Ureter (tissue), 1 donor: ENCODE results near the gene MYCBPAP. TPM values are rescaled to one million over a fixed set of nuclear protein-coding genes. Genes with fewer than 3 reads are reported as not detected.
"Not testable (repeated sequence)": the region's sequence is repeated elsewhere in the genome, so short reads cannot be mapped to it uniquely, and the experiment has no call there.

Source experiments
- DNase-seq: peaks from one replicate; pipeline ENCODE4 v3.0.0-alpha.2; 2020; ENCODE audit warnings: low spot score
- total RNA-seq: library from RNA; stranded (reverse); gene quantifications from one replicate; pipeline ENCODE4 v1.2.4, GENCODE V29; 2023
- donor health status: DM: yes; HTN: yes; CAD: no.

MYCBPAP gene
- total RNA-seq, 1 donor from 2014 or later: 1.1 TPM

DNA sequence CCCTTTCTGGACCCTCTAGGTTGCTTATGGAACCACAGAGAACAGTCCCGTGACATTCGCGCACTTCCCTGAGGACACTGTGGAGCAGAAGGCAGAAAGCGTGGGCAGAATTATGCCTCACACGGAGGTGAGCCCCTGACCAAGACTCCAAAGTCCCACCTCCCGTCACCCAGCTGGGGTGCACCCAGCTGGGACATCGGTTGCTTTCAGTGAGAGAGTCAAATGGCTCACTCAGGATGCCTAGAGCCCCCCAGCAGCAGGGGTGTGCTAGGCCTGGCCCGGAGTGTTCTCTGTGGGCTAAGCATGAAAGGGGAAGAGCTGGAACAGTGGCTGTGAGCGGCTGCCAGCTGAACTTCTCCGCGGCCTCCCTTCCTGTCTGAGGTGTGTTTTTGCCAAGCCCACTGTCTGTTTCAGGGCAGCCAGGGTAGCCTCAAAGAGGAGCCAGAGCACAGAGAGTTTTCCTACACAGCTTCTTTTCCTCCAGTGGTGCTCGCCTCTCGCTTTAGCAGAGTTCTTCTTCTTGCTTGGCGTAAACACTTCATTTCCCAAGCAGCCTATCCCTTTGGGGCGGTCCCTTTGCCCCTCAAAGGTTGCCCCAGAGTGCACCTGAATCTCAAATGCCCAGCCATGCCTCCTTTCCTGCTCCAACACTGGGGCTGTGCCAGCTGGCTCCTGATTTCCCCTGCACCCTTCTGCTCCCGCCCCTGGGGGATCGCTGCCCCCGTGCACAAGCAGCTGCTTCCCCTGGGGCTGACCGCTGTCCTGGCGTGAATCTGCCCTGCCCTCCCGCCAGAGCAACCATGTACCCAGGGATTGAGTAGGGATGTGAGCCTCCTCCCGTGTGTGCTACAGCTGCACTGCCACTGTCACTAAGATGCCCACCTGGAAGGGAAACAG is 37.0 kb upstream of the MYCBPAP start:
- no peak for DNase-seq

DNA sequence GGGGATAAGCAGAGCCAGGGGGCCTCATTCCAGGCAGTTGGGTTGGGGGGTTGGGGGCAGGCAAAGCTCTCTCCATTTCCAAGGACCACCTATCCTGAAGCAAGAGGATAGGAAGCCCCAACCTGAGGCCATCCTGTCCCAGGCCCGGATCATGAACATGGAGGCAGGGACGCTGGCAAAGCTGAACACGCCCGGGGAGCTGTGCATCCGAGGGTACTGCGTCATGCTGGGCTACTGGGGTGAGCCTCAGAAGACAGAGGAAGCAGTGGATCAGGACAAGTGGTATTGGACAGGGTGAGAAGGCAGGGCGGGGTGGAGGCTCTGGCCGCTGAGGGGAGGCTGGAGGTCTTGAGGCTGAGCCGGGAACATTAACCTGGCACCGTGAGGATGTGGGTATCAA is 36.0 kb upstream of the MYCBPAP start:
- DNase-seq: no peak

DNA sequence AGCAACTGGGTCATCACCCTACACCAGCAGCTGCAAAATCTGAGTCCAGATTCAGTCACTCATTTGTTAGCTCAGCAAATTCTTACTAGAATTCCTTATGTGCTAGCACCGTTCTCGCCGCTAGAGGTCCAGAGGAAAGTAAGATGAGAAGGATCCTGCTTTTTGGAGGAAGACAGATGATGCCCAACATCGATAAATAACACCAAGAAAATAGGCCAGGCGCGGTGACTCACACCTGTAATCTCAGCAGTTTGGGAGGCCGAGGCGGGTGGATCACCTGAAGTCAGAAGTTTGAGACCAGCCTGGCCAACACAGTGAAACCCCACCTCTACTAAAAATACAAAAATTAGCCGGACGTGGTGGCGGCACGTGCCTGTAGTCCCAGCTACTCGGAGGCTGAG is 35.5 kb upstream of the MYCBPAP start:
- DNase-seq: not testable (repeated sequence)

DNA sequence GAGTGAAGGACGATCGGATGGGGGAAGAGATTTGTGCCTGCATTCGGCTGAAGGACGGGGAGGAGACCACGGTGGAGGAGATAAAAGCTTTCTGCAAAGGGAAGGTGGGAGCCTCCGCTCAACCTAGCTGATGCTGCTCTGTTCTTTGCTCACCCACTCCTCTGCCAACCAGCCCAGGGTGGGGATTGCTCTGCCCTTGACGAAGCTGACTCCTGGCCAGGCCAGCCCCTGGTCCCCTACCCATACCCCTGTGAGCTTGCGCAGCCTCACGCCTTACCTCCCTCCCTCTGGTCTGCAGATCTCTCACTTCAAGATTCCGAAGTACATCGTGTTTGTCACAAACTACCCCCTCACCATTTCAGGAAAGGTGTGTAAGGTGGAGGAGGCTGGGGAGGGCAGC is 34.3 kb upstream of the MYCBPAP start:
- no peak for DNase-seq

DNA sequence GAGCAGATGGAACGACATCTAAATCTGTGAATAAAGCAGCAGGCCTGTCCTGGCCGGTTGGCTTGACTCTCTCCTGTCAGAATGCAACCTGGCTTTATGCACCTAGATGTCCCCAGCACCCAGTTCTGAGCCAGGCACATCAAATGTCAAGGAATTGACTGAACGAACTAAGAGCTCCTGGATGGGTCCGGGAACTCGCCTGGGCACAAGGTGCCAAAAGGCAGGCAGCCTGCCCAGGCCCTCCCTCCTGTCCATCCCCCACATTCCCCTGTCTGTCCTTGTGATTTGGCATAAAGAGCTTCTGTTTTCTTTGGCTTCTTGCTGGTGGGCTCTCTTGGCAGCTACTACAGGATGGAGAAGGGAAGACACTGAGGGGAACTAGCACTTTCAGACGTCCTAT is 33.7 kb upstream of the MYCBPAP start:
- no peak for DNase-seq

DNA sequence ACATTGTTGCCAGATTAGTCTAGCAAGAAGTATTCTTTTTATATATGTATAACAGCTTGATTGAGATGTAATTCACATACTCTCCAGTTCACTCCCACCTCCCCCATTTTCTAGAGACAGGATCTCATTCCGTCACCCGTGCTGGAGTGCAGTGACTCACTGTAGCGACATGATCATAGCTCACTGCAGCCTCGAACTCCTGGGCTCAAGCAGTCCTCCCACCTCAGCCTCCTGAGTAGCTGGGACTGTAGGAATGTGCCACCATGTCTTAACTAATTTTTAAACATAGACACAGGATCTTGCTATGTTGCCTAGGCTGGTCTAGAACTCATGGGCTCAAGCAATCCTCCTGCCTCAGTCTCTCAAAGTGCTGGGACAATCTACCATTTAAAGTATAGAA is 32.9 kb upstream of the MYCBPAP start:
- no peak for DNase-seq

DNA sequence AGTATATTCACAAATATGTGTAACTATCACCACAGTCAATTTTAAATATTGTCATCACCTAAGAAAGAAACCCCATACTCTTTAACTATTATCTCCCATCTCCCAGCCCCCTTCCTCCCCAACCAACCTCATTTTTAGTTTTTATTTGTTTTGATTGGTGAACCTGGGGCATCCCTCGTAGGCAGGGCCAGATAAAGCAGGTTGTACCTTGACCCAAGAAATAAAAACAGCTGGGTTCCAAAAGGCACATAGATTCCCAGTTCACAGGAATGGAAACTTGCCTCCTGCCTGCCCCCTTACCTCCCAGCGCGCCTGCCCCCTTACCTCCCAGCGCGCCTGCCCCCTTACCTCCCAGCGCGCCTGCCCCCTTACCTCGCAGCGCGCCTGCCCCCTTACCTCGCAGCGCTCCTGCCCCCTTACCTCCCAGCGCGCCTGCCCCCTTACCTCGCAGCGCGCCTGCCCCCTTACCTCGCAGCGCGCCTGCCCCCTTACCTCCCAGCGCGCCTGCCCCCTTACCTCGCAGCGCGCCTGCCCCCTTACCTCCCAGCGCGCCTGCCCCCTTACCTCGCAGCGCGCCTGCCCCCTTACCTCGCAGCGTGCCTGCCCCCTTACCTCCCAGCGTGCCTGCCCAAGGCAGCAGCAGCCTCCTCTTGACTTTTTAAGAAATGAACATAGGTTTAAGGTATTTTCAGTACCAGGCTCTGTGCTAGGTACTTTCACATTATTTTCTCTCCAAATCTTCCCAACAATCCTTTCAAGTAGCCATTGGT is 32.3 kb upstream of the MYCBPAP start:
- not testable (repeated sequence) for DNase-seq

DNA sequence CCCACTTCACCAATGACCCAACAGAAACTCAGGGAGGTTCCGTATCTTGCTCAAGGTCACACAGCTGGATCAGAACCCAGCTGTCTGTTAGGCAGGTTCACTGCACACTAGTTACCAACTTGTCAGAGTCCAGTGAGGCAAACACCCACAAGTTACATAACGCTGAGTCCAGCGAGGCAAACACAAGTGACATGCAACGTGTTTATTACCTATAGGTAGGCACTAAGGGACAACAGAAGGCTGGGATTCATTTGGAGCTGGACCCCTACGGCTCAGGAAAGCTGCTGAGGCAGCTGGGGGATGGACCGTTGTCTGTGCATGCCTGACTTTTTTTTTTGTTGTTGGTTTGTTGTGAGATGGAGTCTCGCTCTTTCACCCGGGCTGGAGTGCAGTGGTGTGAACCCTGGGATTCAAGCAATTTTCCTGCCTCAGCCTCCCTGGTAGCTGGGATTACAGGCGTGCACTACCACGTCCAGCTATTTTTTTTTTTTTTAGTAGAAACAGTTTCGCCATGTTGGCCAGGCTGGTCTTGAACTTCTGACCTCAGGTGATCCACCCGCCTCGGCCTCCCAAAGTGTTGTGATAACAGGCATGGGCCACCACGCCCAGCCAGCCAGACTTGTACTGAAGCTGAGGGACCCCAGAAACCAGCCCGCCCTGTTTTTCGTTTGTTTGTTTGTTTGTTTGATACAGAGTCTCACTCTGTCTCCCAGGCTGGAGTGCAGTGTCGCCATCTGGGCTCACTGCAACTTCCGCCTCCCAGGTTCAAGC is 31.5 kb upstream of the MYCBPAP start:
- DNase-seq: no peak

DNA sequence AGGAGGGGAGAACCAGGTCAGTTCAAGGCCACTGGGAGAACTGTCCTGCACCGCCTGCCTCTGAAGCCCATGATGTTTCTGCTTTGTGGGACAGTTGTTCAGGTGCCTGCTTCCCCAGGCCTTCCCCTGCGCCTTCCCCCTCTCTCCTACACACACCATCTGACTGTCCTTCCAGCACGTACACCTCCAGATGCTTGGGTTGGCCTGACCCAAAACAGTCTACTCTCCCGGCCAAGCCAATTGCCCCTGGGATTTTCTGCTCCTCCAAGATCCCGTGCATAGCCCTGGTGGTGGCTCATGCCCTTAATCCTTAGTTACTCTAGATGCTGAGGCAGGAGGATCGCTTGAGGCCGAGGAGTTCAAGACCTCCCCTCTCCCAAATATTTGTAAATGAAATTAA is 30.3 kb upstream of the MYCBPAP start:
- no peak for DNase-seq

DNA sequence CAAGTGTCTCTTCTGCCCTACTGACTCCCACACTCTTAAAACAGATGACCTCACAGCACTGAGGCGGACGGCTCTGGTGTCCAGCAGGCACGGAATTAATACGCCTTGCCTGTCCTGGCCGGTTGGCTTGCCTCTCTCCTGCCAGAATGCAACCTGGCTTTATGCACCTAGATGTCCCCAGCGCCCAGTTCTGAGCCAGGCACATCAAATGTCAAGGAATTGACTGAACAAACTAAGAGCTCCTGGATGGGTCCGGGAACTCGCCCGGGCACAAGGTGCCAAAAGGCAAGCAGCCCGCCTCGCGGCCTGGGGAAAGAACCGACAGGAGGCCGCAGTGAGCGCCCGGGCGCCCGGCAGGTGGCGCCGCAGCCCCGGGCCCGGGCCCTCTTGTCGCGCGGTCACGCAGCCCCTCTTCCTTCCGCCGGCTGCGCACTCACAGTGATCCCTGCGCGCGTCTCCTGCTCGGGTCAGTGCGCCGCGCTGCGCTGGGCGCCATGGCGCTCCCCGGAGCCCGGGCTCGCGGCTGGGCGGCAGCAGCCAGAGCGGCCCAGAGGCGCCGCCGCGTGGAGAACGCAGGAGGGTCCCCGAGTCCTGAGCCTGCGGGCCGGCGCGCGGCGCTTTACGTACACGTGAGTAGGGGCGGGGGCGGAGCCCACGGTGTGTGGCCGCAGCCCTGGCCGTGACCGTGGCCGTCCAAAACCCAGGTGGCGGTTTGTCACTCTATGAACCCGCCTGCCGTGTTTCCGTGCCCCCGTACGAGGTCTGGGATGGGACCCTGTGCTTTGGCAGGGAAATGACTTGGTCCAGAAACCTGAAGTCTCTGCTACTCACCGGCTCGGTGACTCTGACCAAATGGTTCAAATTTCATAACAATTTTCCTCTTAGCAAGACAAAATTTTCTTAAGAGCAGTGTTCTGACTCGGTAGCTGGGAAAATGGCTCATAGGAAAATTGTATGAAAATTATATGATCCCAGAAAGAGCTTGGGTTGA is 29.6 kb upstream of the MYCBPAP start, which contains the start of gene RSAD1:
TSS of gene RSAD1 (plus strand) at position 470 of the 991 bp plus-strand sequence. CDS start at position 495, 25 bp downstream.
- DNase-seq: peak; percentile 87

DNA sequence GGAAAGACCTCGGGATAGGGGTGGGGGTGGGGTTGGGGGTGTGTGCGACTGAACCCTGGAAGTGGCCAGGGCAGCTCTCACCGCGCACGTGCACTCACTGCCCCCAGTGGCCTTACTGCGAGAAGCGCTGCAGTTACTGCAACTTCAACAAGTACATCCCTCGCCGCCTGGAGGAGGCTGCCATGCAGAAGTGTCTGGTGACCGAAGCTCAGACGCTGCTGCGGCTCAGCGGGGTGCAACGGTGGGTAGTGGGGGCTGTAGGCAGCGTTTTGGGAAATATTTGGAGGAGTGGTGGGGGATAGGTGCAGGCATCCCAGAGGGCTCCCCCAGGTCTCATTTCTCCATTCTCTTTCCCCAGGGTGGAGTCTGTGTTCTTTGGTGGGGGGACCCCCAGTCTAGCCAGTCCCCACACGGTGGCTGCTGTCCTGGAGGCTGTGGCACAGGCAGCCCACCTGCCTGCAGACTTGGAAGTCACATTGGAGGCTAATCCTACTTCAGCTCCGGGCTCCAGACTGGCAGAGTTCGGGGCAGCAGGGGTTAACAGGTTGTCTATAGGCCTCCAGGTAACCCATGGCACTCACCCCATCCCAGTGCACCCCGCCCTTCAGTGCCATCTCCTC is 28.6 kb upstream of the MYCBPAP start:
- peak; percentile 82 for DNase-seq

DNA sequence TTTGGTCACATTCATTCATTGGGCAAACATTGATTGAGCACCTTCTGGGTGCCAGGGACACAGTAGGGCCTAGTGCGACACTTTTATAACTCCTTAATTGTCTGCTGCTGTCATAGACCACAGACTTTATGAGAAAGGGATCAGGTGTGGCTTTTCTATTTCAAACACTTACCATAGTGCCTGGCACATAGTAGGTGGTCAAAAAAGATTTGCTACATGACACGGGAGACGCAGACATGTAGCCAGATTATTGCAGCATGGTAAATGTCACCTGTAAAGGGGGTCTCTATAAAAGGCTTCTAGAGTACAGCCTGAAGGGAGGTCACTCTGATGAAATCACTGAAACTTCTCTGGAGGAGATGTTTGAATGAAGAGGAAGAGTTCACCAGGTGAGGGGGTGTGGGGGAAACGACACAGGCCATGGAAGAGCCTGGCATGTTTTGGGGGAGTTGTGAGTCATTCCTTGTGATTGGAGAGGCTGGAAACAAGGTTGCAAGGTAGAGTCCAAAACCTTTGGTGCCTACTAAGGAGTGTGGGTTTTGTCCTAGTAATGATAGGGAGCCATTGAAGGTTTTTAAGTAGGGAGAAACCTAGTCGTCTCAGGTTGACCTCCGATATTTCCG is 28.0 kb upstream of the MYCBPAP start:
- no peak for DNase-seq

DNA sequence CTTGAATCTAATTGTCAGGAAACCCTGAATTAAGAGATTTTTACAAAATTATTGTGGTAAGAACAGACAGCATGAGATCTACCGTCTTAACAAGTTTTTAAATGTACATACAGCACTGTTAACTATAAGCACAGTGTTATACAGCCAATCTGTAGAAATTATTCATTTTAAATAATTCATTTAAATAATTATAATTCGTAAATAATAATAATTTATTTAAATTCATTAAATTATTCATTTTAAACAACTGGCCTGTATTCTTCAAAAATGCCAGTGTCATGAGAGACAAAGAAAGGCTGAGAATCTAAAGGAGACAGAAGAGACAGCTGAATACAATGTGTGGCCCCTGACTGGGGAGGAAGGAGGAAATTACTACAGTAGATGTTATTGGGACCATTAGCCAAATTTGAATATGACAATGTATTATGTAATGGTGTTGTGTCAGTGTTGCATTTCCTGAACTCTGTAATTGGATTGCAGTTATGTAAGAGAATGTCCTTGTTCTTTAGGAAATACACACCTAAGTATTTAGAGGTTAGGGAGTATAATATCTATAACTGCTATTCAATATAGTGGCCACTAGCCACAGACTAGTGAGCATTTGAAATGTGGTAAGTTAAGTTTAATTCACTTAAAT is 27.3 kb upstream of the MYCBPAP start:
- no peak for DNase-seq

DNA sequence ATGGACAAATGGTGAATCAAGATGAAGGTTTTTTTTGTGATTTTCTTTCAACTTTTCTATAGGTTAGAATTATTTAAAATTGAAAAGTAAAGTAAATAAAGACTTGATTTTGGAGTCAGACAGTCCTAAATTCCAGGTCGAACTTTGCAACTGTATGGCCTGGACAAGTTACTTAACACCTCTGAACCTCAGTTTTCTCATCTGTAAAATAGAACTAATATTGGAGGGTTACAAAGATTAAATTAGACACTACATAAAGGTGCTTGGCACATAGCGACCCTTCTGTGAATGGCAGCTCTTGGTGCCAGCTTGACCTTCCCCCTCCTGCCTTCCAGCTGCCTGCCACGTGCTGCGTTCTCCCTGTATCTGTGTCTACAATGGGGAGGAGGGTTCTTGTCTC is 26.6 kb upstream of the MYCBPAP start:
- DNase-seq: no peak

DNA sequence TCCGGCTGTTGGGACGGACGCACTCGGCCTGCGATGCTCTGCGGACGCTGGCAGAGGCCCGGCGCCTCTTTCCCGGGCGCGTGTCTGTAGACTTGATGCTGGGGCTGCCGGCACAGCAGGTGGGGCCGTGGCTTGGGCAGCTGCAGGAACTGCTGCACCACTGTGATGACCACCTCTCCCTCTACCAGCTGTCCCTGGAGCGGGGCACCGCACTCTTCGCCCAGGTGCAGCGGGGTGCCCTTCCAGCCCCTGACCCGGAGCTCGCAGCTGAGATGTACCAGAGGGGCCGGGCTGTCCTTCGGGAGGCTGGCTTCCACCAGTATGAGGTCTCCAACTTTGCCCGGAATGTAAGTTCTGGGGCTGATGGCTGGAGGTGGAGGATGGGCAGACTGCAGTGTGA is 26.1 kb upstream of the MYCBPAP start:
- no peak for DNase-seq

DNA sequence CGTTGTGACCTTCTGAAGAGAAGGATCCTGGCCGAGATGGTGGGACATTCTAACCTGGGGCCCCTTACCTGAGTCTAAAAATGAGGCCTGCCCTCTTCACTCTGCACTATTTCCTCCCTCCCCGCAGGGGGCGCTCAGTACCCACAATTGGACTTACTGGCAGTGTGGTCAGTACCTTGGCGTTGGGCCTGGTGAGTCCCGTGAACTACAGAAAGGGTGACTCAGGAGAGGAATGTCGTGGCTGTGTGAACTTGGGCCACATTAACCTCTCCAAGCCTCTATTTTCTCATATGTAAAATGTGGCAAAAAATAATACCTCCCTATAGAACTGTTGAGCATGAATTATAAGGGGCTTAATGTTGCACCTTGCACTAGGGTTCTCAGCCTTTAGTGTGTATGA is 25.7 kb upstream of the MYCBPAP start:
- peak; percentile 96 for DNase-seq

DNA sequence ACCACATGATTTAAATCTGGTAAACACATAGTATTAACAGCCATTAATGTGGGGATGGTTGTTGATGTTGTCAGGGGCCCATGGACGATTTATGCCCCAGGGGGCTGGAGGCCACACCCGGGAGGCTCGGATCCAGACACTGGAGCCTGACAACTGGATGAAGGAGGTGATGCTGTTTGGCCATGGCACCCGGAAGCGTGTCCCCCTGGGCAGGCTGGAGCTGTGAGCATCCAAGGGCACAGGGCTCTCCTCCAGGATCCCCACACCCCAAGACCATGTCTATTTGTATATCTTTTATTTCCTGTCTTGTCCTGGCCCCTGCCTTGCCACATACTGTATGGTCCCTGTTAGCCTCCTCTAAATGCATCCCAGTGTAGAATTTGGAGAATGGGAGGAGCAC is 25.0 kb upstream of the MYCBPAP start:
- DNase-seq: no peak

DNA sequence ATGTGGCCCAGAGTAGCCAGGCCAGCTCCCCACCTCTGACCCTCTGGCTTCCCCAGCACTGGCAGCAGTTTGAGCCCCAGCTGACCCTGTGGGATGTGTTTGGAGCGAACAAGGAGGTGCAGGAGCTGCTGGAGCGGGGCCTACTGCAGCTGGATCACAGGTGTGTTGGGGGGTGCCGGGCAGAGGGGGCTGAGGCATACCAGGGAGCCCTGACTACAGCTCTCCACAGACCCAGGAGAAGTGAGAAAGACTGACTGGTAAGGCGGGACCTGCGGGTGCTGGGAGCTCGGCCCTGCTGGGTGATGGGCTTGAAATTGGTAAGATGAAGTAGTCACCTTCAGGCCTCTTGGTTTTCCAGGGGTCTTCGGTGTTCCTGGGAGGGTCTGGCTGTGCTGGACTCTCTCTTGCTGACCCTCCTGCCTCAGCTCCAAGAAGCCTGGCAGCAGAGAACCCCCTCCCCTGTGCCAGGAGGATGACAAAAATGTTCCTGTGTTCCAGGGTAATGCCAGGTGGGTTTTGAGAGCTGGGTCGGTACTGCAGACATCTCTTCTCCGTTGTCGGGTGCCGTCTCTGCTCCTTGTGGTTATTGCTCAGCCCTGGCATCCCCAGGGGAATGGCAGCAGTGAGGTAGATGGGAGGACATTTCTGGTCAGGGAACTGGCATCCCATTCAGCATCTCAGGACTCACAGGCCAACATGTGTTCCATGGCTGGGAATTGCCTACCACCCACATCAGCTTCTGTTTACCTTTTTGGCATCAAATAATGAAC is 23.7 kb upstream of the MYCBPAP start:
- no peak for DNase-seq
